ENCODE results near the gene ARHGDIG. TPM values are rescaled to one million over a fixed set of nuclear protein-coding genes. Genes with fewer than 3 reads are reported as not detected.

Gene ARHGDIG
- total RNA-seq, 2 donors from 2014 or later: 1.8 to 20.0 TPM

GRCh38 chr16:242281-242680, 38.1 kb upstream of the ARHGDIG start:
- Histone ChIP-seq H3K4me3 (no peak overlapping the region), H3K9me3 (no peaks in the 10 kb centered on the region), H3K36me3 (no peaks in the 10 kb centered on the region), H3K4me1 (peaks cover 2% of the 10 kb centered on the region), H3K27ac (no peak overlapping the region), H3K27me3 (no peaks in the 10 kb centered on the region), H3K9ac (ENCODE audit: low read depth in 2 of 2, low read length in 2 of 2) (no peak overlapping the region)
- intact Hi-C loops (cut with DNase I): no loop called here
- no peak for DNase-seq
- TF ChIP-seq, protein P1, sequence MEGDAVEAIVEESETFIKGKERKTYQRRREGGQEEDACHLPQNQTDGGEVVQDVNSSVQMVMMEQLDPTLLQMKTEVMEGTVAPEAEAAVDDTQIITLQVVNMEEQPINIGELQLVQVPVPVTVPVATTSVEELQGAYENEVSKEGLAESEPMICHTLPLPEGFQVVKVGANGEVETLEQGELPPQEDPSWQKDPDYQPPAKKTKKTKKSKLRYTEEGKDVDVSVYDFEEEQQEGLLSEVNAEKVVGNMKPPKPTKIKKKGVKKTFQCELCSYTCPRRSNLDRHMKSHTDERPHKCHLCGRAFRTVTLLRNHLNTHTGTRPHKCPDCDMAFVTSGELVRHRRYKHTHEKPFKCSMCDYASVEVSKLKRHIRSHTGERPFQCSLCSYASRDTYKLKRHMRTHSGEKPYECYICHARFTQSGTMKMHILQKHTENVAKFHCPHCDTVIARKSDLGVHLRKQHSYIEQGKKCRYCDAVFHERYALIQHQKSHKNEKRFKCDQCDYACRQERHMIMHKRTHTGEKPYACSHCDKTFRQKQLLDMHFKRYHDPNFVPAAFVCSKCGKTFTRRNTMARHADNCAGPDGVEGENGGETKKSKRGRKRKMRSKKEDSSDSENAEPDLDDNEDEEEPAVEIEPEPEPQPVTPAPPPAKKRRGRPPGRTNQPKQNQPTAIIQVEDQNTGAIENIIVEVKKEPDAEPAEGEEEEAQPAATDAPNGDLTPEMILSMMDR (IDR thresholded peaks at IDR 0.05): no peak

DNA sequence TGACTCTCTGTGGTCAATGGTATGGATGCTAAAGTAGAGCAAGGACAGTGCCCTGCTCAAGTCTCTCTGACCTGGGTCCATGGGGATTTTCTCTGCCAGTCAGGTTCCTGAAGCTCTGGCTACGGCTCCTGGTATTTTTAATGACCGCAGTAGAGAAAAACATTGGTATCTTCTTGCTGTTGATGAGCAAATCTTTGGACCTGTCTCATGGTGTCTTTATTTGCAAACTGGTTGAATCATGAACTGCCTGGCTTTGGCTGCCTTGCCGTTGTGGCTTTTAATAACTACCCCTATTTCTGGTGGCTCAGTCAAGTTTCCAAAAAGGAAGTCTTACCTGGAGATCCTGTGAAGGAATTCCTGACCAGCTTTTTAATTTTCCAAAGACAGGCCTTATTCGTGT, 37.0 kb upstream of the ARHGDIG start:
- intact Hi-C loops (cut with DNase I): no loop called here
- no peak overlapping the region for H3K27ac ChIP-seq
- no peak for DNase-seq
- no peaks in the 10 kb centered on the region for H3K27me3 ChIP-seq
- H3K4me1 ChIP-seq: peaks cover 2% of the 10 kb centered on the region
- H3K4me3 ChIP-seq: no peak overlapping the region
- H3K9me3 ChIP-seq: no peaks in the 10 kb centered on the region
- TF ChIP-seq, protein P1 (IDR thresholded peaks at IDR 0.05): no peak
- H3K9ac ChIP-seq (ENCODE audit: low read depth in 2 of 2, low read length in 2 of 2): no peak overlapping the region
- no peaks in the 10 kb centered on the region for H3K36me3 ChIP-seq

DNA sequence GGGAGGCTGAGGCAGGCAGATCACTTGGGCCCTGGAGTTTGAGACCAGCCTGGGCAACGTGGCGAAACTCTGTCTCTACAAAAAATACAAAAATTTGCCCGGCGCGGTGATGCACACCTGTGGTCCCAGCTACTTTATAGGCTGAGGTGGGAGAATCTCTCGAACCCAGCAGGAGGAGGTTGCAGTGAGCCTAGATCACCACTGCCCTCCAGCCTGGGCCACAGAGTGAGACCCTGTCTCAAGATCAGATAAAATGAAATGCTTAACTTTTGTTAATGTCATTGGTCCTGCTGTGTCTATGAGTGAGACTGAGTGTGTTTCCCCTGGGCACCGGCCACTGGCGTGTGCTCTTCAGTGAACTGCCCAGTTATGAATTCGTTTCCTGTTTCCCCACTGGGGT, 35.3 kb upstream of the ARHGDIG start:
- intact Hi-C loops (cut with DNase I): no loop called here

GRCh38 chr16:247027-247426, 33.4 kb upstream of the ARHGDIG start:
- DNase-seq: no peak
- Histone ChIP-seq H3K36me3 (no peaks in the 10 kb centered on the region), H3K9ac (ENCODE audit: low read depth in 2 of 2, low read length in 2 of 2) (no peak overlapping the region), H3K9me3 (no peaks in the 10 kb centered on the region), H3K4me3 (no peak overlapping the region), H3K27ac (no peak overlapping the region), H3K27me3 (no peaks in the 10 kb centered on the region), H3K4me1 (no peaks in the 10 kb centered on the region)
- intact Hi-C loops (cut with DNase I): no loop called here
- TF ChIP-seq, protein P1 (IDR thresholded peaks at IDR 0.05): no peak

More for the DNA sequence above, 35.3 kb upstream of the ARHGDIG start:
- TF ChIP-seq, protein P1 (IDR thresholded peaks at IDR 0.05): no peak
- DNase-seq: no peak
- no peak overlapping the region for H3K4me3 ChIP-seq
- H3K9ac ChIP-seq (ENCODE audit: low read depth in 2 of 2, low read length in 2 of 2): no peak overlapping the region
- no peaks in the 10 kb centered on the region for H3K36me3 ChIP-seq
- no peaks in the 10 kb centered on the region for H3K27me3 ChIP-seq
- no peak overlapping the region for H3K27ac ChIP-seq
- peaks cover 2% of the 10 kb centered on the region for H3K4me1 ChIP-seq
- H3K9me3 ChIP-seq: no peaks in the 10 kb centered on the region

GRCh38 chr16:249431-249830, 31.0 kb upstream of the ARHGDIG start:
- no peak for DNase-seq
- intact Hi-C loops (cut with DNase I): no loop called here
- TF ChIP-seq, protein P1 (IDR thresholded peaks at IDR 0.05): no peak

More at GRCh38 chr16:249431-249830, 31.0 kb upstream of the ARHGDIG start:
- Histone ChIP-seq H3K9ac (ENCODE audit: low read depth in 2 of 2, low read length in 2 of 2) (no peak overlapping the region), H3K9me3 (no peaks in the 10 kb centered on the region), H3K36me3 (no peaks in the 10 kb centered on the region), H3K27ac (no peak overlapping the region), H3K27me3 (no peaks in the 10 kb centered on the region), H3K4me1 (peaks cover 9% of the 10 kb centered on the region), H3K4me3 (no peak overlapping the region)

Data from colonic mucosa (tissue), 4 donors.